GM12891 (cell line): ENCODE measurements around the gene EML1.

ENCODE experiments used
- POLR2A ChIP-seq: IDR thresholded peaks from 2 replicates; pipeline ENCODE4 v1.6.1; 2011; ENCODE audit warnings: low read depth, low read length, control low read depth
- SPI1 ChIP-seq: IDR thresholded peaks from 2 replicates; pipeline ENCODE4 v1.6.1; 2011; ENCODE audit warnings: low read depth, low read length, control low read depth
- TAF1 ChIP-seq: IDR thresholded peaks from 2 replicates; pipeline ENCODE4 v1.6.1; 2011; ENCODE audit warnings: low read depth, low read length, control low read depth

GRCh38 chr14:99984036-99984435 lies 190.8 kb downstream of the EML1 start:
- no peak for TF ChIP-seq POLR2A
- TF ChIP-seq TAF1, result no peak
- TF ChIP-seq SPI1, result no peak
